ACHN (cell line): ENCODE measurements around the gene NCOA4.
A peak's percentile ranks its signal among the peaks of the same experiment; 100 is the strongest.
"Not testable (repeated sequence)": the region's sequence is repeated elsewhere in the genome, so short reads cannot be mapped to it uniquely, and the experiment has no call there.

Experiments used
- DNase-seq: peaks from one replicate; pipeline ENCODE4 v3.0.0-alpha.2; 2015
- in situ Hi-C: cut with HindIII; loops from 2 replicates; pipeline ENCODE4 v1.10.0; 2017; ENCODE audit warnings: low sequenced_read_pairs, low pct_ligation_motif_present, low pct_unique_long_range_greater_than_20kb

Gene NCOA4

DNA sequence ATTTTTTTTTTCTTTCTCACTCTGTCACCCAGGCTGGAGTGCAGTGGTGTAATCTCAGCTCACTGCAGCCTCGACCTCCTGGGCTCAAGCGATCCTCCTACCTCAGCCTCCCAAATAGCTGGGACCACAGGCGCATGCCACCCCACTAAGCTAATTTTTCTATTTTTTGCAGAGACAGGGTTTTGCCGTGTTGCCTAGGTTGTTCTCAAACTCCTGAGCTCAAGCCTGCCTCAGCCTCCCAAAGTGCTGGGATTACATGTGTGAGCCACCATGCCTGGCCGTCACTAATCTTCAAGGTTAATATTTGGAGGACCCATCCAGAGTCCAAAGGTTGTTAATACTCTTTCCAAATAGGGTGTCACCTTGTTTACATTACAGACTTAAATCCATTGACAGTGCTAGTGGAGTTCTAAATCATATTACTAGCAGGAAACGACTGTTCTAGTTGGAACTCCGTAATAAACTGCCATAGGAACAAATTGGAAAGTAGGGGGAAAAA is 28.2 kb downstream of the NCOA4 start:
- DNase-seq, in situ Hi-C loops: not testable (repeated sequence)

DNA sequence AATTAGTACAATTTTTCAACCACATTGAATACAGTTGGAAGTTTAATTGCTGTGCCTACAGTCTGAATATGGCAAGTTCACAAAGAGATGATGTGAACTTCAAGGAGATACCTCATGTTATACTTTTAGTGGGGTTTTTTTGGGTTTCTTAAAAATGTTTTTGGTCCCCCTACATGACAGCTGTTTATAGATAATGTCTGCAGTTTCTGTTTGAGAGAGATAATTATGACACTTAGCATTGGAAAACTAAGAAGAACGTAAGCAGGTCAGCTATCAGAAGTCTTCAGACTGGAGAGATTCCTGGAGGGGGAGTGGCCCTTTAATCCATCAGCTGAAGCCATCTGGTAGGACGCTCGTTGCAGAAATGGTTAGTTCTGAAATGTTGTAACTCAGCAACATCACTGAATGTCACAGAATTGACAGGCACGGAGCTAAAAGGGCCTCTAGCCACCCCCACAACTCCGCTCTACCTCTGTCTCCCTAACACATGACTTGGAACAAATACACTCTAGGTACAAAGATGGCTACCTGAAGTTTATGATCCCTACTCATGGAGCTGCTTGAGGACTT is 29.2 kb downstream of the NCOA4 start:
- in situ Hi-C loops: no loop called here
- DNase-seq: no peak

DNA sequence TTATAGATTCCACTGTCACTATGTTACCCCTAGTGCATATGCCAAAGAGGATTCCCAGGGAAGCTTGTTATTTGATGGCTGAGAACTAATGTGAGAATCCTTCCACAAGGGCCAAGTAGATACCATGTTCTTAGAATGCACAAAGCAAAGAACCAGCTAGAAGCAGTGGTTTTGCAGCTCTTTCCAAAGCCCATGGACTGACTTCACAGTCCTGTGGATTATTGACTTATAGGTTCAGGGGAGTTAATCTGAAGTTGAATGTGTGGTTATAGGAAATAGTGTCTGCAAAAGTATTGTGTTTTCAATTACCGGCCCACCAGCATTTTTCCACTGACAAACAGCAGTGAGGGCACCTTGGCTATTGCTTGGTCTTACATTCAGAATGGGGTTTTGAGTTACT is 29.9 kb downstream of the NCOA4 start:
- in situ Hi-C loops: no loop called here
- no peak for DNase-seq

DNA sequence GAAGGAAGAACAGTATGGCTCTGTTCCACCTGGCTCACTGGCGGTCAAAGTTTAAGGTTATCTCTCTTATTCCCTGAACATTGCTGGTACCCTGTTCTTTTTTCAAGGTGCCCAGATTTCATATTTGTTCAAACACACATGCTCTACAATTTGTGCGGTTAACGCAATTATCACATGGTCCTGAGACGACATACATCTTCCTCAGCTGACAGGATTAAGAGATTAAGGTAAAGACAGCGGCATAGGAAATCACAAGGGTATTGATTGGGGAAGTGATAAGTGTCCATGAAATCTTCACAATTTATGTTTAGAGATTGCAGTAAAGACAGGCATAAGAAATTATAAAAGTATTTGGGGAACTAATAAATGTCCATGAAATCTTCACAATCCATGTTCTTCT is 30.5 kb downstream of the NCOA4 start:
- DNase-seq, in situ Hi-C loops: not testable (repeated sequence)

DNA sequence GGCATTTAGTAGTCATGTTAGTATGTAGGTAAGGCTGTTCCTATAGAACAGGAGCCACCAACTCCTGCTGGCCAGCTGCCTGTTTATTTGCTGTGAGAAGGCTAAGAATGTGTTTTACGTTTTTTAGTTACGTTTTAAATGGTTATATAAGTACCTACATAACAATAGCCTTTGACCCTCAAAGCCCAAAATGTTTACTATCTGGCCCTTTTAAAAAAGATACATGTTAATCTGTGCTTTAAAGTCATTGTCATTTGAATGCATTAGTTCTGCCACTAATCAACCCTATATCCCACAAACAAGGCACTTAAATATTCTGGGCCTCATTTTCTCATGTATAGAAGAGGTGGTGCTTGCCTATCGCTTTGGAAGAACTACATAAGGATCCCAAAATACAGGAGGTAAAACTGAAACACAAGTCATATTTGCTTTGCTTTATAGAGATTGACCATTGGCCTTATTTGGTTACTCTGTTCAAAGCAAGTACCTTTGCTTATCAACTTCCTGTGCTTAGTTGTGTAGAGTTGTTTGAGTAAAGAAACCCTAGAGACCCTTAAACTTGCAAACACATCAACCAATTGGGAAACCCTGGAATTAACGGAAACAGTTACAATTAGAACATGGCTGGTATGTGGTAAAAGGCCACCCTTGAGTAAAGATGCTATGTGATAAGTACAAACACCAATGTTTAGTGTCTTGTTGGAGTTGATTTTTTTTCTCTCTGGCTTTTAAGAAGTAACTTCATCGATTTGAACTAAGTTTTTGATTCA is 32.2 kb downstream of the NCOA4 start:
- no peak for DNase-seq
- in situ Hi-C loops: no loop called here

DNA sequence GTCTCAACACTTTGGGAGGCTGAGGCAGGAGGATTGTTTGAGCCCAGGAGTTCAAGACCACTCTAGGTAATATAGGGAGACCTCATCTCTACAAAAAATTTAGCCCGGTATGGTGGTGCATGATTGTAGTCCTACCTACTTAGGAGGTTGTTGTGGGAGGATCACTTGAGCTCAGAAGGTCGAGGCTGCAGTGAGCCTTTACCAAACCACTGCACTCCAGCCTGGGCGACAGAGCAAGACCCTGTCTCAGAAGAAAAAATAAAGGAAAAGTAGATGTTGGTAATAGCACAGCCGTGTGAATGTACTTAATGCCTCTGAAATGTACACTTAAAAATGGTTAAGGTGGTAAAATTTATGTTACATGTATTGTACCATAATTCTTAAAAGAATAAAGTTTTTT is 32.9 kb downstream of the NCOA4 start:
- in situ Hi-C loops: no loop called here
- DNase-seq: no peak

DNA sequence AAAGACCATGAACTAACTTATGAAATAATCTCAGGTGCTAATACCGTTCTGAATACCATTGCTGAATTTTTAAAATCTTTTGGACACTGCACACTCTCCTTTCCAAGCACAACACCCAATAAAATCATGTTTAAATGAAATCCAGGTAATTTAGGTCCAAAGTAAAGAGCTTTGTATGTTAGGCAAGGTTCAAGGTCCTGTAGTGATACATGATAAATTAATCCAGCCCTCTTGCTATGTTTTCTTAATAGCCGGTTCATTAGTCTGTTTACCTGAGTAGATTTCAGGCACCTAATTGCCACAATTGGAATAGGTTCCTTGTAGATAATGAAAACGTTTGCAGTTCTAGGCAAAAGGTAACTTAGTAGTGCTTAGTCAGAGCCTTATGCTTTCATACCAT is 44.8 kb downstream of the NCOA4 start:
- in situ Hi-C loops, DNase-seq: not testable (repeated sequence)

DNA sequence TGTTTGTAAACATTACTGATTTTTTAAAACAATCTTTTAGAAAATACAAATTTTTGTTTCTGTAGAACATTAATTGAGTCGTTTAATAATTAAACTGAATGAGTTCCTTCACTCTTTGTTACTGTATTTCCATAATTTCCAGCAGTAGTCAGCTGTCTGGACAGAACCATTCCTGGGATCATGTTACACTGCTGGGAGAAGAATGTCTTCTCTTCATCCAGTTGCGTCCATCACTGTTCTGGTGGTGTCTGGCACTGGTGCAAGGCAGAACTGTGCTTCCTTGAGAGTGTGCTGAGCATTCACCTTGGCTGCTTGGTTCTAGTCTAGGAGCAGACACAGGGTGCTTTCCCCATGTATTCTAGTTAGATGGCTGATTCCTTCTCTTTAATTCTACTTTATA is 46.0 kb downstream of the NCOA4 start:
- DNase-seq, in situ Hi-C loops: not testable (repeated sequence)

DNA sequence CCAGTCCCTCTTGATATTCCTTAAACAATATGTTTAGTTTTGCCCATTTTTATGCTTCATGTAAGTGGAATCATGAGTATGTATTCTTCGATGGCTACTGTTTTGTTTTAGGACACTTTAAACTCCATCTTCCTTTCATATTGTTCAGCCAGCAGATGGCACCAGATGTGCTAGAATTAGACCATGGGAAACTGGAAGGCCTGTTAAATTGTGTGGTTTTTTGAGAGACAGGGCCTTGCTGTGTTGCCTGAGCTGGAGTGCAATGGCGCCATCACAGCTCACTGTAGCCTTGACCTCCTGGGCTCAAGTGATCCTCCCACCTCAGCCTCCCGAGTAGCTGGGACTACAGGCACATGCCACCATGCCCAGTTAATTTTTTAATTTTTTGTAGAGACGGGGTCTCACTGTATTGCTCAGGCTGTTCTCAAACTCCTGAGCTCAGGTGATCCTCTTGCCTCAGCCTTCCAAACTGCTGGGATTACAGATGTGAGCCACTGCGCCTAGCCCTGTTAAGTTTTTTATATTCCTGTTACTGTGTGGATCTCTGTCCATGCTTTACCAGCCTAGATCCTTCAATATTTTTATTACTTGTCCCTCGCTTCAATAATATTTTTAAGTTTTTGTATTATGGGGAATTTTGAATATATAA is 46.8 kb downstream of the NCOA4 start:
- in situ Hi-C loops: not testable (repeated sequence)
- DNase-seq: peak; percentile 69

DNA sequence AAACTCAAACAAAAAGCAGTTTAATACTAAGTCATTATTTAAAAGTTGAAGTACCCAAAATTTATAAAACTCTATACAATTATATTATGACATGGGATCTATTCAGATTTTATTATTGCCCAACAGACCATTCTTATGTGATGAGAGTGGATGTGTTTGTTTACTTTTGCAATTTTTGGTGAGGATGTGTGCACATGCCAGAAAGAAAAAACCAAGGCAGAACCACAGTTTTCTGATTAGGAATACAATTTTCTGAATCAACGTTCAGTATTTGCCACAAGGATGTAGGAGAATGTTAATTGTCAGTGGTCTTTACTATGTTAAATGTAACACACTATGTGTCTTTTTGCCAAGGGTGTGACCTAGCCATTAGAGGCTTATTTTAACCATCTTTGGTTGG is 49.1 kb downstream of the NCOA4 start:
- in situ Hi-C loops: not testable (repeated sequence)

DNA sequence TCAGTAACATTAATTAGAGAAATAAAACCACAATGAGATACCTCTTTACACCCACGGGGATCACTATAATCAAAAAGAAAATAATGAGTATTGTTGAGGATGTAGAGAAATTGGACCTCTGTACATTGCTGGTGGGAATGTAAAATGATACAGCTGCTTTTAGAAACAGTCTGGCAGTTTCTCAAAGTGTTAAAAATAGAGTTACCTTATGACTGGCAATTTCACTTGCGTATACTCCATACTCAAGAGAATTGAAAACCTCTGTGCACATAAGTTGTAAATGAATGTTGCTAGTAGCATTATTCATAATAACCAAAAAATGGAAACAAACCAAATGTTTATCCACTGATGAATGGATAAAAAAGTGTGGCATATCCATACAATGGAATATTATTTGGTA is 51.9 kb downstream of the NCOA4 start:
- DNase-seq, in situ Hi-C loops: not testable (repeated sequence)

More for the DNA sequence above, 49.1 kb downstream of the NCOA4 start:
- not testable (repeated sequence) for DNase-seq

DNA sequence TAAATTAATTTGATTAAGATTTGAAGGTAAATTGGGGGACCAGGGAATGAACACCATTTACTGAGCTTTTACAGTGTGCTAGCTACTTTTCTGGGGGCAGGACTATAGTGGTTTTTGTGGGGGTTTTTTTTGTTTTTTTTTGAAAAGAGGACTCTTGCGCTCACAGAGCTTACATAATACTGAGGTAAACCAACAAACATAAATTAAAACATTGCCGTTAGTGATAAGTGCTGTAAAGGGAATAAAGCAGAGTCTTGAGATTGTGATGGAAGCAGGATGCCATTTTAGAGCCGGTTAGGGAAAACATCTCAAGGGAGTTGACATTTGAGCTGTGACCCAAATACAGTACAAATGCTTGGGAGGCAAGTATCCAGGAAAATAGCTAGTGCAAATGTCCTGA is 56.4 kb downstream of the NCOA4 start:
- in situ Hi-C loops, DNase-seq: not testable (repeated sequence)

DNA sequence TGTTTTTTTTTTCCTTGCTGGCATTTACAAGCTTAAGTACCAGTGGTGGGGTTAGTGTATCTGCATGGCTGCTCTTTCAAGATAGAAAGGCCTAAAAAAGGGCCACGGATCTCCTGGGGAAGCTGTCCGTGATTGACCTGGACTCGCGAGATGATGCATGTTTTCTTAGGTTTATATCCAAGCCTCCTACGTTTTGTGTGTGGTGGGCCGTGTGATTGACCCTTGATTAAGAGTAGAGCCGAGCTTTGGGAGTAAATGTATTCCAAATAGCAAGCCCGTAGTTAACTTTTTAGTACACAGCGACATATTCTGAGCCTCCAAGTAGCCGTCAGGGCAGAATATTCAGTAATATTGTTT is 57.6 kb downstream of the NCOA4 start:
- in situ Hi-C loops: not testable (repeated sequence)
- DNase-seq: peak; percentile 12

DNA sequence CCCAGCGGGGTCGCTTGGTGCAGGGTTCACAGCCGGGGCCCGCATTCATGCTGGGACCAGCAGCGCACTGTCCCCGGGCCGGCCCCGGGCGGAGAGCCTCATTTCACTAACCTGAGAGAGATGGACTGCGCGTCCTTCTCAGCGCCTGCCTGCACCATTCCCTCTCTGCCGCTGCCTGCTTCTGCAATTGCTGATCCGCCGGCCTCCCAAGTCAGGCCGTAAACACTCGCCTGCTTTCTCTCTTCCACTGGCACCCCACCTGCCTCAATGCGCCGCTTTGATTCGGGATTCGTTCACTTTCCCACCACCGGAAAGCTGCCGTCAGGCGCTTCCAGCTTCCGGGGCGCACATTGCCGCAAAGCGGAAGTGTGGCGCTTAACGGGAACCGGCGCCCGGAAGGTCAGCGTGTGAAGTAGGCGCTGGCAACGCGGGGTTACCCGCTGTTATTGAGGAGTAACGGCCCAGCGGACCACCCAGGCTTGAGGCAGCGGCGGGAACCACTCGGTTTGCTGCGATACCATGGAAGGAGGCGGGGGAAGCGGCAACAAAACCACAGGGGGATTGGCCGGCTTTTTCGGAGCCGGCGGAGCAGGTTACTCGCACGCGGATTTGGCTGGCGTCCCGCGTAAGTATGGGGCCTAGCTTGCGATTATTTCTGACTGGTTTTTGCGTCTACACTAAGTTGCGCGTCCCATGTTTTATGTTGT is 58.2 kb downstream of the NCOA4 start, which contains the start of gene TIMM23:
TIMM23 (plus strand) TSS at position 384 of the 707 bp plus-strand sequence; CDS start at position 520, 136 bp downstream.
- DNase-seq: peak; percentile 92
- in situ Hi-C loops: not testable (repeated sequence)

DNA sequence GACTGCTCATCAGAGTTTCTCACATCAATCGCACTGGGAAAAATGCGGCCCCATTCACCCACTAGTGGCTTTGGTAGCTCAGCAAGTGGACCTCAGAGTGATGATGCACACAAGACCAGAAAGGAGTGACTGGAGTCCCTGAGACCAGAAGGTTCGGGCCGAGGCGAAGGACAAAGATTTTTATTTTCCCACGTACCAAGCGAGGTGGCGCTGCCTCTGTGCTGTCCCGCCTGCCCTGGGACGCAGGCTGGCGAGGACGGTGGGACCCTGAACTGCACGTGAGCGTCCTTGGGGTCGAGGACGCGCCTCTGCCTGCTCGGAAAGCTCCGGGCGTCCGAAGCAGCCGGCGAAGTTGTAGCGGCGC is 58.7 kb downstream of the NCOA4 start:
- DNase-seq: peak; percentile 25
- in situ Hi-C loops: not testable (repeated sequence)

DNA sequence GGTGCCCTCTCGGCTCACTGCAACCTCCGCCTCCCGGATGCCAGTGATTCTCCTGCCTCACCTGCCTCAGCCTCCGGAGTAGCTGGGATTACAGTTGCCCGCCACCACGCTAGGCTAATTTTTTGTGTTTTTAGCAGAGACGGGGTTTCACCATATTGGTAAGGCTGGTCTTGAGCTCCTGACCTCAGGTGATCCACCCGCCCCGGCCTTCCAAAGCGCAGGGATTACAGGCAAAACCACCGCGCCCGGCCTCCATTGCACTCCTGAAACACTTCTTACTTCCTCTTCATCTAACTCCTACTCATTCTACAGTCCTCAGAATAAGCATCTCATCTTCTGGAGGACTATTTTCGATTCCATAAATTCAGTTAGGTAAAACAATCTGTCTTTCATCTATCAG is 59.4 kb downstream of the NCOA4 start:
- in situ Hi-C loops, DNase-seq: not testable (repeated sequence)

DNA sequence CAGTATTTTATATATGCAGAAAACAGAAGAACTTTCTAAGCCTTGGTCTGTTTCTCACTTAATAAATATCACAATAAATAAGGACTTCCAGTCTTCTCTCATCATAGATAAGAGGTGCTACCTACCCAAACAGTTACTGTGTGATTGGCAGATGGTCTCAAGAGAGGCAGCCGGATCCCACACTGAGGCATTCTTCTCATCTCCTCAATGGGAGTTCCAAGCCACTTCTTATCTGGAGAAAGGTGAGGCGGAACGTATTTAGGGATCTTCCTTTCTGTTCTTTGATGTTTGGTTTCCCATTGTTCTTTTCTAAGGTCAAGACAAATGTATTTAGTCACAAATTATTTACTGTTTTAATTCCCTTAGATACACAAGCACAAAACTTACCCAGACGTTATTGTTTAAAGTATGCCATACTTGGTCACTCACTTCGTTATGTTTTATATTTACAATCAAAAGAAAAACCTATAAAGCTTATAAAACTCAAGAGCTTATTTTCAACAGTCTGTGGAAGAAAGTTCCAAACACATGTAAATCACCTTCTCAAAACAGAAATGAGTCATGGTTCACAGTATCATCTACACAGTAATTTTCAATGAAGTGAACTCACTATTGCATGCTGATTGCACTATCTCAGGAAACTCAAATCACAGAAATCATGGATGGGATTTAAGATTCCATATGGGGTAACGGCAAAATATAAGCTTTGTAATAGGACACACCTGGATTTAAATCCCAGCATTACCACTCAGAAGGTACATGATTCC is 67.6 kb downstream of the NCOA4 start:
- DNase-seq, in situ Hi-C loops: not testable (repeated sequence)

DNA sequence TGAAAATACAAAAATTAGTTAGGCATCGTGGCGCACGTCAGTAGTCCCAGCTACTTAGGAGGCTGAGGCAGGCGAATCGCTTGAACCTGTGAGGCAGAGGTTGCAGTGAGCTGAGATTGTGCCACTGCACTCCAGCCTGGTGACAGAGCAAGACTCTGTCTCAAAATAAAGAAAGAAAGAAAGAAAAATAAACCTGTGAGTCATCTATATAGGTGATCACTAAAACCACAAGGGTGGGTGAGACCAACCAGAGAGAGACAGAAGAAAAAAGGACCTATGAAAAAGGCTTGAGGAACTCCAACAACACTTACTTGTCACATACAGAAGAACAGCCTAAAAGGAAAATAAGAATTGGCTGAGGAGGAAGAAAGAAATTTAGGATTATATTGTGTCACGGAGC is 72.5 kb downstream of the NCOA4 start:
- DNase-seq, in situ Hi-C loops: not testable (repeated sequence)
